ENCODE measurements around the gene TMTC2.

The TMTC2 gene

GRCh38 chr12:82848845-82849244, 162.1 kb downstream of the TMTC2 start:
- no peak for DNase-seq

- no peak for DNase-seq
These were observed 165.8 kb downstream of the TMTC2 start for GRCh38 chr12:82852529-82852928.

GRCh38 chr12:82855872-82856271, 169.2 kb downstream of the TMTC2 start:
- DNase-seq, result no peak

- no peak for DNase-seq
These were observed 170.6 kb downstream of the TMTC2 start for GRCh38 chr12:82857276-82857675.

- DNase-seq, result no peak
These were observed 171.3 kb downstream of the TMTC2 start for GRCh38 chr12:82857911-82858533.

- no peak for DNase-seq
These were observed 171.8 kb downstream of the TMTC2 start for GRCh38 chr12:82858534-82858917.

- DNase-seq, result no peak
These were observed 175.5 kb downstream of the TMTC2 start for GRCh38 chr12:82862069-82862841.

- DNase-seq, result no peak
These were observed 176.4 kb downstream of the TMTC2 start for GRCh38 chr12:82862876-82863649.

GRCh38 chr12:82866227-82866775, 179.6 kb downstream of the TMTC2 start:
- DNase-seq, result no peak

- no peak for DNase-seq
These were observed 180.2 kb downstream of the TMTC2 start for GRCh38 chr12:82866946-82867345.

GRCh38 chr12:82867762-82868500, 181.2 kb downstream of the TMTC2 start:
- no peak for DNase-seq

GRCh38 chr12:82870771-82871377, 184.2 kb downstream of the TMTC2 start:
- no peak for DNase-seq

GRCh38 chr12:82872088-82872487, 185.4 kb downstream of the TMTC2 start:
- DNase-seq, result no peak

- no peak for DNase-seq
These were observed 186.6 kb downstream of the TMTC2 start for GRCh38 chr12:82873309-82873708.

GRCh38 chr12:82873951-82874350, 187.2 kb downstream of the TMTC2 start:
- DNase-seq, result no peak

- peak; percentile 15 for DNase-seq
These were observed 188.2 kb downstream of the TMTC2 start for GRCh38 chr12:82874945-82875344.

GRCh38 chr12:82876075-82876474, 189.4 kb downstream of the TMTC2 start:
- peak; percentile 18 for DNase-seq

- DNase-seq, result no peak
These were observed 191.3 kb downstream of the TMTC2 start for GRCh38 chr12:82877963-82878362.

GRCh38 chr12:82880442-82880901, 193.8 kb downstream of the TMTC2 start:
- DNase-seq, result no peak

- no peak for DNase-seq
These were observed 197.0 kb downstream of the TMTC2 start for GRCh38 chr12:82883394-82884355.
